ENCODE results near the gene SIPA1L3. TPM values are rescaled to one million over a fixed set of nuclear protein-coding genes. Genes with fewer than 3 reads are reported as not detected.

Gene SIPA1L3
- total RNA-seq, 2 donors from 2014 or later, result 10.9 to 20.5 TPM

- no peaks in the 10 kb centered on the region for H3K36me3 Mint-ChIP-seq
- ATAC-seq, result no peak
Measured at GRCh38 chr19:38250821-38251563, 344.0 kb downstream of the SIPA1L3 start.

DNA sequence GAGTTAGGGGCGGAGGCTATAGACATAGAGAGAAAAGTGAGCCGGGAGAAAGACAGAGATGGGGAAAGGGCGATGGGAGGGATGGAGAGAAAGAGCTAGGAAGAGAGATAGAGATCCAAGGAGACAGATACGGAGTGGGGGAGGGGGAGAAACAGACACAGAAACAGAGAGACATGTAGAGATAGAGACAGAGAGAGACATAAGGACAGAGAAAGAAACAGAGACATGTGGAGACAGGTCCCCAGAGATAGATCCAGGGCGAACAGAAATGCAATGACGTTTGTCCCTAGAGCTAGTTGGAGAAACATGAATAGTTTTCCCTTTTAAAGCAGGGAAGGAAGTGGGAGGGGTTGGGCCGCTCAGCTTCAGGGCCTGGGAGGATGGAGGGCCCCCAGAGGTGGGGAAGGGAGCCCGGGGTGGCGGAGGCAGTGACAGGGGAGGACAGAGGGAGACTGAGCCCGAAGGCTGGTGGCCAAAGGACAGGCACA, 344.6 kb downstream of the SIPA1L3 start:
- H3K27ac Mint-ChIP-seq, result peak overlapping the region in 1 of 2 donors; percentile 72
- no peaks in the 10 kb centered on the region for H3K9me3 Mint-ChIP-seq
- no peaks in the 10 kb centered on the region for H3K36me3 Mint-ChIP-seq
- ATAC-seq (no peak), DNase-seq (ENCODE audit: low spot score in 2 of 2) (no peak)

More at GRCh38 chr19:38250821-38251563, 344.0 kb downstream of the SIPA1L3 start:
- no peak for DNase-seq (ENCODE audit: low spot score in 2 of 2)
- H3K9me3 Mint-ChIP-seq, result no peaks in the 10 kb centered on the region
- peak overlapping the region in 1 of 2 donors; percentile 72 for H3K27ac Mint-ChIP-seq

DNA sequence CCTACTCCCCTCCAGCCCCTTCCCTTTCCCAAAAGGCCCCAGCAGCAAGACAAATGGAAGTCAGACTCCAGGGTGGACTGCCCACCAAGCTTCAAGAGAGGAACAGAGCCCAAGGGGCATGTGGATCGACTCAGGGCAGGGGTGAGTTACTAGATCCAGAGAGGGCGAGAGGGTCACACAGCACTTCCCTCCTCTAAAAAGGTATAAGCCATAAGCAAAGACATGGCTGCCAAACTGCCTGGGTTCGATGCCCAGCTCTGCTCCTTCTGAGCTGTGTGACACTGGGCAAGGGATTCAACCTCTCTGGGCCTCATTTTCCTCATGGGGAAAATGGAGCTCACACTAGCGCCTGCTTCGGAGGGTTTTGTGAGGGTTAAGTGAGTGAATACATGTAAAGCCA, 345.4 kb downstream of the SIPA1L3 start:
- no peak for ATAC-seq
- Mint-ChIP-seq H3K9me3 (no peaks in the 10 kb centered on the region), H3K36me3 (no peaks in the 10 kb centered on the region), H3K27ac (no peak overlapping the region)
- no peak for DNase-seq (ENCODE audit: low spot score in 2 of 2)

GRCh38 chr19:38252941-38253691, 346.1 kb downstream of the SIPA1L3 start:
- ATAC-seq (no peak), DNase-seq (ENCODE audit: low spot score in 2 of 2) (no peak)
- Mint-ChIP-seq H3K27ac (no peak overlapping the region), H3K36me3 (no peaks in the 10 kb centered on the region), H3K9me3 (no peaks in the 10 kb centered on the region)

DNA sequence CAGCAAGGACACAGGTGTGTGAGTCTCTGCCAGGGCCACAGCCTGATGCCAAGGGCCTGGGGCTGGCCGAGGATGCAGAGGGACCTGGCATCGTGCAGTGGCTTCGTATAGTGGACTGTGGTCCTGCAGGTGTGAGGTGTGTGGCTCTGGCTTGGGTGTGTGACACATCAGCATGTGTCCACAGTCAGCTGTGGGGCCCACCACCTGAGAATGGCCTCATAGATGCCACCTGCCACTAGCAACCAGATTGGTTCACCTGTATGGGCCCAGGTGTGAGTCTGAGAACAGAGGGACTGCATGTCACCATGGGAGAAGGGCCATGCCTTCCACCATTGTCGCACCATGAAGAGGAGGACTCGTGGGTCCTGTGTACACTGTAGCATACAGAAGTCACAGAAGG, 346.8 kb downstream of the SIPA1L3 start:
- Mint-ChIP-seq H3K36me3 (no peaks in the 10 kb centered on the region), H3K27ac (no peak overlapping the region), H3K9me3 (no peaks in the 10 kb centered on the region)
- no peak for DNase-seq (ENCODE audit: low spot score in 2 of 2)
- ATAC-seq, result no peak

DNA sequence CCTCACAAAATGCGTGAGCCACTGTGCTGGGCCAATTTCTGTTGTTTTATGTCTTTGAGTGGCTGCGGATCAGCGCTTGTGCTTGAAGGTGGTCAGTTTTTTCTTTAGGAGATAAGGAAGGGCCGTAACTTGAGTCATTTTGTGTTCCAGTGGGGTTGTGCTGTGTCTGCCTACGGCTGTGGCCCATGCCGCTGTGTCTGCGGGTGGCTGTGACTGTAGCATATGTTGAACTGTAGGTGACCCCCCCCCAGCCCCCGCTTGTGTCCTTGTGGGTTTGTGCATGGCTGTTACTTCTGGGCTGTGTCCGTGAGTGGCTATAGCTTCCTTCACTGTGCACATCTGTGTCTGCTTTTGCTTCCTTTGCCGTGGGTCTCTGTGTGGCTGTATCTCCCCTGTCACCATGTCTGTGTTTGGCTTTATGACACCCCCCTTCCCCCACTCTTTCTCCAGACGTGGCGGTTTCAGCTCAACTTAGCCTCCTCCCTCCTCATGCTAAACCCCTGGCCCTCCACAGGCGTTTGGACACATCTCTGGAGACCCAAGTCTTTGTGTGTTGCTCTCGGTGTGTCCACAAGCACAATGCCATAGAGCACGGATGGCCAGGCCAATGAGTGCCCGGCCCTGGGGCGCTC, 348.5 kb downstream of the SIPA1L3 start:
- ATAC-seq (no peak), DNase-seq (ENCODE audit: low spot score in 2 of 2) (no peak)
- Mint-ChIP-seq H3K27ac (no peak overlapping the region), H3K9me3 (no peaks in the 10 kb centered on the region), H3K36me3 (no peaks in the 10 kb centered on the region)

Other genes with a start within 250 kb of the SIPA1L3 start
- 10 to 100 TPM in 1 of 2 donors, 1 to 10 TPM in 1; 5.7 to 13.1 TPM for gene ZNF607, start 187.4 kb upstream of the SIPA1L3 start, total RNA-seq
- 1 to 10 TPM; 8.2 to 8.9 TPM for gene ZNF573, start 127.6 kb upstream of the SIPA1L3 start, total RNA-seq
- not detected for gene WDR87, start 614 bp upstream of the SIPA1L3 start, total RNA-seq